Activated CD4-positive, alpha-beta T cell treated with anti-CD3 and anti-CD28 coated beads, Interleukin-2, amount 10 ng/mL, durations not matched to agents 24 days and 14 days (primary cell): ENCODE measurements around the gene HRH3. TPM values are rescaled to one million over a fixed set of nuclear protein-coding genes. Genes with fewer than 3 reads are reported as not detected.

Experiments used
- DNase-seq: peaks from one replicate; pipeline ENCODE4 v3.0.0; 2022
- H3K27ac Mint-ChIP-seq: one replicate; pipeline ENCODE4 v1.8.0; 2022; ENCODE audit warnings: mild to moderate bottlenecking, mixed read lengths
- H3K27me3 Mint-ChIP-seq: one replicate; pipeline ENCODE4 v1.8.0; 2022; ENCODE audit warnings: mixed read lengths
- H3K36me3 Mint-ChIP-seq: one replicate; pipeline ENCODE4 v1.8.0; 2022; ENCODE audit warnings: low read depth, mild to moderate bottlenecking, mixed read lengths
- H3K4me1 Mint-ChIP-seq: one replicate; pipeline ENCODE4 v1.8.0; 2021; ENCODE audit warnings: mixed read lengths
- H3K4me3 Mint-ChIP-seq: one replicate; pipeline ENCODE4 v1.8.0; 2022; ENCODE audit warnings: mild to moderate bottlenecking, moderate library complexity, mixed read lengths
- H3K9me3 Mint-ChIP-seq: one replicate; pipeline ENCODE4 v1.8.0; 2021; ENCODE audit warnings: mixed read lengths
- intact Hi-C: fragments of 100-400 bp; cut with micrococcal nuclease; formaldehyde crosslinking; loops from one replicate; pipeline ENCODE4 v1.15.1; 2023
- total RNA-seq: library from RNA; stranded (reverse); gene quantifications from 2 replicates; pipeline ENCODE4 v1.2.3, GENCODE V29; 2022

Gene HRH3
- total RNA-seq, 1 donor from 2014 or later, result not detected

DNA sequence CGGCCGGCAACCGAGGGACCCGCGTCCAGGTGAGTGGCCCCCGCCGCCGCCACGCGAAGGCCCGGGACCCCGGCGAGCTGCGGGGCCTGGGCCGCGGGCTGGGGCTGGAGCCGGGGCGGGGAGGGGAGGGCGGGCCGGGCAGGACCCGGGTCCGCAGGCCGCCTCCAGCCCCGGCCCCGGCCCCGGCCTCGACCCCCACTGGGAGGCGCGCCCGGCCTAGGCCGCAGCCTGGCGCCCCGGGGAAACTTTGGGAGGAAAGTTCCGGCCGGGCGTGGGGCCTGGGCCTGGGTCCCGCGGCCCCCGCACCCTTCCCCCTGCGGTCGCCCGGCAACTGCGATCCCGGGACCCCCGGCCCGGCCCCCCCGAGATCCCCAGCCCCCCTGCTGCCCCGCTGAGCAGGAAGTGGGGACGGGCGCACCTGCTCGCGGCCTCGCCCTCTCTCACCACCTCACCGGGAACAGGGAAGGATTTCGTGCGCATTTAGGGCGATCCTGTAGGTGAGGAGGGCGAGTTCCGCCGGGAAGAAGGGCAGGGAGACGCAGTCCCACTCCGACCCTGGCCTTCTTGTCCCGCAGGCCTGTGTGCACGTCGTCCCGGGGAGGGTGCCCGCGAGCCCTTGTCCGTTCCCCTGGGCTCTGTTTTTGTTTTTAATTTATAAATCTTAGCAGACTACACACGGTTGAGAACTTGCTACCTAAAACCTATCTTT, 18.6 kb upstream of the HRH3 start:
- Mint-ChIP-seq H3K27ac (peak overlapping the region; percentile 70), H3K27me3 (no peaks in the 10 kb centered on the region), H3K4me3 (peak overlapping the region; percentile 81), H3K36me3 (peaks cover 11% of the 10 kb centered on the region), H3K4me1 (peaks cover 26% of the 10 kb centered on the region), H3K9me3 (no peaks in the 10 kb centered on the region)
- peak; percentile 70 for DNase-seq
- intact Hi-C loops, result loop anchor here (1.0 to 5.0 kb wide), 5 partner anchors 55 to 554 kb away; partner anchors contain the start of genes ADRM1, LSM14B, MTG2 and PSMA7

DNA sequence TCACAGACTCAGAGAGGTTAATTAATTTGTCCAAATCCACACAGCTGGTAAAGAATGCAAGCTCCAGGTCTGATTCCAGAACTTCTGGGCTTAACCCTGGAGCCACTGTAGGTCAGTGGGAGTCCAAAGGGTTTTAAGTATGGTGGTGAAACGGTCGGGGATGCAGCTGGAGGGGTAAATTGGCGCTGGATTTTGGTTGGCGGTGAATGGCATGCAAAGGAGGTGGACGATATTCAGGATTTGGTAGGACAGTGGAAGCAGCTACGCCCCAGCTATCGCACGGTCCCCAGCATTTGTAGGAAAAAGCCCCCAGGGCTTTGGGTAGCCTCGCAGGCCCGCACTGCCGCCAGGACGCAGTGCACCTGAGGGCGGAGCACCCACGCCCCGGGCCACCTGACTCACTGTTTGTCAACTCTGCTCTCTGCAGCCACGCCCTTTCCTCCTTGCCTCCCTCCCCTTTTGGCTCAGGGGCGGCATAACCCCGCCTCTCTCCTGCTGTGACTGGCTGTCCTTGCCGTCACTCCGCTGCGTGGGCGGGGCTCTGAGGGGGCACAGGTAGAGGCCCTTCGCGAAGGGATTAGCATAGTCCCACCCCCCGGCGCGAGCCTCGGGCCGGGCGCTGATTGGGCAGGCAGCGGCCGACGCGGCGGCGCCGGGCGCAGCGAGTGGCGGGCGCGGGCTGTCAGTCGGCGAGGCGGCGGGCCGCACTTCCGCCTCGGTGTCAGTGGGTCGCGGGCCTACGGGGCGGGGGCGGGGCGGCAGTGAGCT, 17.9 kb upstream of the HRH3 start, which contains the start of gene OSBPL2:
TSS of gene OSBPL2 (plus strand) at position 721 of the 768 bp plus-strand sequence. CDS start 17,664 bp downstream, outside the sequence.
- DNase-seq, result peak; percentile 100
- no peaks in the 10 kb centered on the region for H3K27me3 Mint-ChIP-seq
- peak within 1 kb of the TSS; percentile 81 for H3K4me3 Mint-ChIP-seq
- peaks cover 26% of the 10 kb centered on the region for H3K4me1 Mint-ChIP-seq
- peak within 1 kb of the TSS; percentile 78 for H3K27ac Mint-ChIP-seq
- peaks cover 11% of the 10 kb centered on the region for H3K36me3 Mint-ChIP-seq
- no peaks in the 10 kb centered on the region for H3K9me3 Mint-ChIP-seq
- intact Hi-C loops, result loop anchor here (1.0 to 5.0 kb wide), 5 partner anchors 55 to 554 kb away; partner anchors contain the start of genes ADRM1, LSM14B, MTG2 and PSMA7

DNA sequence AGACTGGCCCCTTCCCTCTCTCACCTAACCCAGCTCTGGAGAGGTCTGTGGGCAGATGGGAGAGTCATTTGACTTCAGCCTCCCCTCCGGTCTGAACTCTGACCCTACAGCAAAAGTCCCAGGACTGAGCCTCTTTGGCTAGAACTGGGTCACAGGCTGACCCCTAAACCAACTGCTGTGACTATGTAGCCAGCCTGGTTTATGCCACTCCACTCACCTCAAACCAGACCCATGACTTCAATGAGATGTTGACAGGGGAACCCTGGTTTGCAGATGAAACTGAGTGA, 17.4 kb upstream of the HRH3 start:
- peaks cover 22% of the 10 kb centered on the region for H3K4me1 Mint-ChIP-seq
- H3K27me3 Mint-ChIP-seq, result no peaks in the 10 kb centered on the region
- no peak for DNase-seq
- peaks cover 7% of the 10 kb centered on the region for H3K36me3 Mint-ChIP-seq
- H3K9me3 Mint-ChIP-seq, result no peaks in the 10 kb centered on the region
- H3K27ac Mint-ChIP-seq, result no peak overlapping the region
- peak overlapping the region; percentile 78 for H3K4me3 Mint-ChIP-seq
- intact Hi-C loops, result loop anchor here (5.0 kb wide), 1 partner anchor 555 kb away; no protein-coding TSS in a partner anchor

DNA sequence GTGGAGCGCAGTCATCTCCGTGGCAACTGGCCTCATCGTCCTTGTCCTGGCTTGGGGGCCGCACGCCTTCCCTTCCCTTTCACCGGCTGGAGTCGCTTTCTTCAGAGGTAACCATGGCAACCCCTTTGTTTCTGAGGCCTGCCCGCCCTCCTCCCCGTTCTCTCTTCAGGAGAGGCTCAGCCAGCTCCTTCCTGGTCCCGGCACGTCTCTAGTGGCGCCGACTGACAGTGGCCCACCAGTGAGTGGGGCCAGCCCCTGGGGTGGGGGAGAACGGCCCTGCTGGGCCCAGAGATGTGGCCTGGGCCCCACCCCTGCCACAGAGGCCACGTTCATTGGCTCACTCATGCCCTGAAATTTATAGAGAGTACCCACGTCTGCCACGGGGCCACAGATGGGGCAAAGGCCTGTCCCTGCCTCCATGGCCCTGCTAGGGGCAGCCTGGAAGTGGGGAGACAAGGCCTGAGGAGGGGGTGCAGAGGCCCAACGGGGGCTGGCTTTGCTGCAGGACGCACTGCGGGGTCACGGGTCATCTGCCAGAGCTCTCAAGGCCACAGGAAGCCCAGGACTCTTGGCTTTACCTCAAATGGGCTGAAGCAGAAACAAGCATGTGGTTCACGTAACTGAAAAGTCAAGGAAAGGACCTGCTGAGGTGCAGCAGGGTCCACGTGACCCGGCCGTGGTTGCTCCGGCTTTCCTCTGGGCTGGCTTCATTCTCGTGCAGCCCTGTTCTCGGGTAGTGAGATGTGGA, 16.9 kb upstream of the HRH3 start:
- no peak for DNase-seq
- Mint-ChIP-seq H3K9me3 (no peaks in the 10 kb centered on the region), H3K4me1 (peaks cover 20% of the 10 kb centered on the region), H3K27me3 (no peaks in the 10 kb centered on the region), H3K4me3 (no peak overlapping the region), H3K27ac (no peak overlapping the region), H3K36me3 (peaks cover 7% of the 10 kb centered on the region)
- intact Hi-C loops, result loop anchor here (5.0 kb wide), 1 partner anchor 555 kb away; no protein-coding TSS in a partner anchor

DNA sequence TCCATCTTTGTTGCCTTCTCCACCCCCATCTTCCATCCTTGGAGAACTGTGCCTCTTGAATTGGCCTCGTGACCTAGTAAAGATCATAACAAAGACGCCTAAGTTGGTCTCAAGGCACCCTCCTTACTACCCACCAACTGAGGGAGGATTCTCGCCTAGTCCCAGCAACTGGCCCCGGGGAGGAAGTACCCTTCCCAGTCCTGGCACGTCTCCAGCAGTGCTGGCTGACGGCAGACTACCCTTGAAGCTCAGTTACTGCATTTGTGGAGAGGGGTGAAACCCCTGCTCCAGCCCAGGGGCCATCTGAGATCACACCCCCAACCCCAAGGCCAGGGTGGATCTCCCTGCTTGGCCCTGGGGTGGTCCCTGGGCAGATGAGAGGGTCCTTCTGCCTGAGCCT, 16.1 kb upstream of the HRH3 start:
- no peak overlapping the region for H3K27ac Mint-ChIP-seq
- intact Hi-C loops, result loop anchor here (5.0 kb wide), 1 partner anchor 556 kb away; no protein-coding TSS in a partner anchor
- no peak overlapping the region for H3K4me3 Mint-ChIP-seq
- H3K9me3 Mint-ChIP-seq, result no peaks in the 10 kb centered on the region
- H3K27me3 Mint-ChIP-seq, result no peaks in the 10 kb centered on the region
- peaks cover 15% of the 10 kb centered on the region for H3K4me1 Mint-ChIP-seq
- peaks cover 2% of the 10 kb centered on the region for H3K36me3 Mint-ChIP-seq
- DNase-seq, result no peak

DNA sequence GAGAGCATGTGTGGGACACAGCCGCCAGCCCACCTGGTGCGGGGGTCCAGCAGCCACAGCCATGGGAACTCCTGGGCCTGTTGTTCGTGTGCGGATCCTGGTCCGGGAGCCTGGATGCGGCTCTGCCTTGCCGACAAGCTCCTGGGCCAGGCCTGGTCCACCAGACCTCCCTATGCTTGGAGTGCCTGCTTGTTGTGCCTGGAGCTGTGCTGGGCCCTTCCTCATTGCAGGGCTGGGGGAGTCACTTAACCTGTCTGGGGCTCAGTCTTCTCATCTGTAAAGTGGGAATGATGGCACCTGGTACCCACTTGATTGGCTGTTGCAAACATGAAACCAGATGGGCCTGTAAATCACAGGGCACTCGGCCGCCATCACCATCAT, 15.7 kb upstream of the HRH3 start:
- no peaks in the 10 kb centered on the region for H3K9me3 Mint-ChIP-seq
- no peak overlapping the region for H3K27ac Mint-ChIP-seq
- DNase-seq, result no peak
- H3K4me3 Mint-ChIP-seq, result no peak overlapping the region
- H3K27me3 Mint-ChIP-seq, result no peaks in the 10 kb centered on the region
- intact Hi-C loops, result loop anchor here (5.0 kb wide), 1 partner anchor 557 kb away; no protein-coding TSS in a partner anchor
- H3K4me1 Mint-ChIP-seq, result peaks cover 15% of the 10 kb centered on the region
- H3K36me3 Mint-ChIP-seq, result peaks cover 2% of the 10 kb centered on the region

DNA sequence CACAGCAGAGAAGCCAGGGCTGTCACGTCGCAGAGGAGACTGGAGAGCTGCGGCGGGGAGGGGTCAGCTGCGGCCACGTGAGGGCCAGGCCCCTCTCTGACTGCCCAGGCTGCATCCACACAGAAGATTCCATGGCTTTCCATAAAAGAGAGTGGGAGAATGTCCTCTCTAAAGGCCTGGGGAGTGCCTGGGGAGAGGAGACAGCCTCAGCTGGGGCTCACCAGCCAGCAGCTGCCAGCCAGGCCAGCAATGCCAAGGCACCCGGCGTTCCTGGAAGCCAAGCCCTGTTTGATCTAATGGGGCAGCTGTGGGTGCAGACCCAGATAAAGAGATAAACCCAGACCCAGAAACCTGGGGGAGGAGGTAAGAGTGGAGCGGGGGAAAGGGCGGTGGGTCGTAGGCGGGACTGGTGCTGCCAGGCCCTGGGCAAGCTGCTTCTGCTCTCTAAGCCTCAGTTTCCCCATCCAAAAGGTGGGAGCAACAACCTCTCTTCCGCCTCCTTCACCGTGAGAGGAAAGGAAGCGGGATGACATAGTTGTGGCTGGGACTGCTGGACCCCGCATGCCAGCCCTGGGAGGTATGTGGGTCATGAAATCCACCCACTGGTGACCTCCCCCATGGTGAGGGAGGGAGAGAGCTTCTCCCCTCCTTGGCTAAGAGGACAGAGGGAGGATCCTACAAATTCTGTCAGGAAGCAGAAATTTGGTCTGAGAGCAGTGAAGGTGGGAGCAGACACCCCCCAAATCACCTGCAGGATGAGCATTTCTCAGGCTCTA, 15.1 kb upstream of the HRH3 start:
- Mint-ChIP-seq H3K36me3 (peaks cover 2% of the 10 kb centered on the region), H3K4me1 (peaks cover 13% of the 10 kb centered on the region), H3K27me3 (no peaks in the 10 kb centered on the region), H3K9me3 (no peaks in the 10 kb centered on the region), H3K27ac (no peak overlapping the region), H3K4me3 (no peak overlapping the region)
- intact Hi-C loops, result loop anchor here (5.0 kb wide), 1 partner anchor 557 kb away; no protein-coding TSS in a partner anchor
- DNase-seq, result no peak

DNA sequence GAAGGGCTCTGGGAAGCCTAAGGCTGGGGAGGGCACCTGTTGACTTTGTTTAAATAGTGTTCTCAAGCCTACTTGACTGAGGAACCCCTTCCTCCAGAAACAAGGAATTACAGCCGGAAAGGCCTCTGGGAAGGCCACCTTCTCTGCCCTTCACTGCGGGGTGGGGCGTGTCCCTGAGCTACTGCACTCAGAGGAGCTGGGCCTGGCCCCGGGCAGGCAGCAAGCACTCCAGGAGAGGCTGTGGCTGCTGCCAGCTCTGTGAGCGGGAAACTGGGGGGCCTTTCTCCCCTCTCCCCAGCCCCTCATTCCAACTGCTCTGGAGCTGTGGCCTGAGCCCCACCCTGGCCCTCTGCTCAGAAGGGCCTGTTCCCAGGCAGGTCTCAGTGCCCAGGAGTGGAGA, 14.3 kb upstream of the HRH3 start:
- no peaks in the 10 kb centered on the region for H3K36me3 Mint-ChIP-seq
- intact Hi-C loops, result no loop called here

DNA sequence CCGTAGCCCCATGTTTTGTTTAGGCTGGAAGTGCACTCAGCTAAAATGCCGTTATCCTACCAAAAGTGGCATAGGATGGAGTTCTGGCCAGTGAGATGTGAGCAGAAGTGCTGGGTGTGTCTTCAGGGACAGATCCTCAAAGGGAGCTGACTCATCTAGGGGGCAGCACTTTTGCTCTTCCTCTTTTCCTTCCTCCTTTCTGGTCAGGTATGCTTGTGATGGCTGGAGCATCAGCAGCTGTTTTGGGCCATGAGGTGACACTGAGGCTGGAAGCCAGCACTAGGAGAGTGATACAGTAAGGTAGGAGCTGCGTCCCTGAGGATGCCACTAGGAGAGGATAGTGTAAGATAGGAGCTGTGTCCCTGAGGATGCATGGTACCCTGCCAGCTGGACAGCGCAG, 13.6 kb upstream of the HRH3 start:
- intact Hi-C loops, result no loop called here
- peaks cover 4% of the 10 kb centered on the region for H3K4me1 Mint-ChIP-seq
- no peak overlapping the region for H3K27ac Mint-ChIP-seq
- H3K4me3 Mint-ChIP-seq, result no peak overlapping the region
- no peaks in the 10 kb centered on the region for H3K9me3 Mint-ChIP-seq
- no peaks in the 10 kb centered on the region for H3K36me3 Mint-ChIP-seq
- H3K27me3 Mint-ChIP-seq, result no peaks in the 10 kb centered on the region
- no peak for DNase-seq

More for the DNA sequence above, 14.3 kb upstream of the HRH3 start:
- no peak for DNase-seq
- H3K4me3 Mint-ChIP-seq, result no peak overlapping the region
- no peaks in the 10 kb centered on the region for H3K27me3 Mint-ChIP-seq
- H3K9me3 Mint-ChIP-seq, result no peaks in the 10 kb centered on the region
- no peak overlapping the region for H3K27ac Mint-ChIP-seq
- peaks cover 7% of the 10 kb centered on the region for H3K4me1 Mint-ChIP-seq

DNA sequence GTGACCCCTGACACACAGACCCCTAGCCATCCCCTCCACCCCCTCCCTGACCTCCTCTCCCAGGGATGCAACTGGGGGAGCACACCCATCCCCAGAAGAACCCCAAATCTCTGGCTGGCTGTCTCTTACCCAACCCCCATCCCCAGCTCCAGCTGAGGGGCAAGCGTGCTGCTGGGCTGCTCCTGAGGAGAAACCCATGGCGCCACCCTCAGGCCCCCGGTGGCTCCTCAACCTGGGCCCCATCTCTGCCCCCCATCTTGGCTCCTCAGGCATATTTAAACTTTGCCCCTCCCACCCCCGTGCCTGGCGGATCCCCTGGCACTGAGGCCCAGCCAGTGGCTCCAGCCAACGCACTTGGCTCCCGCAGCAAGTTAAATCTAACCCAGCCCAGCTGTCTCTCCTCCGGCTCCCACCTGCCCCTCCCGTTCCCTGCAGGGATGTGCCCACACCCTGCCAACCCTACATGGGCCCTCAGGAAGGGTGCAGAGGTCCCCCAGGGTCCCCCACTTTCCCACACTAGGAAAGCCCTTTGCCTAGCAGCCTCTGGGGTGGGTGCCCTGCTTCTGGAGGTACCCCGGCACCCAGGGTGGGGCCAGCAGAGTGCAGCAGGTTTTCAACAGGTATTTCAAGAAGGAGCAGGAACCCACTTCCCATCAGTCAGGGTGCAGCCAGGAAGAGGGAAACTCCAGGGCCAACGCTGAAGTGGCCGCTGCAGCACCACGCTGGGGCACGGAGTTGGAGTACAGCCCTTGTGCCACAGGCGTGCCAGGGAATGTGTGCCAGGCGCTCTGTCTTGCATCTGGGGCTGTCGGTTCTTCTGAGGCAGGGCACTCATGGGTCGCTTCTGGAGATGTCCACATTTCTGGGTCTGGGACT, 12.9 kb upstream of the HRH3 start:
- Mint-ChIP-seq H3K27ac (no peak overlapping the region), H3K27me3 (no peaks in the 10 kb centered on the region), H3K4me1 (peaks cover 4% of the 10 kb centered on the region), H3K4me3 (no peak overlapping the region), H3K36me3 (no peaks in the 10 kb centered on the region), H3K9me3 (no peaks in the 10 kb centered on the region)
- no peak for DNase-seq
- intact Hi-C loops, result no loop called here

DNA sequence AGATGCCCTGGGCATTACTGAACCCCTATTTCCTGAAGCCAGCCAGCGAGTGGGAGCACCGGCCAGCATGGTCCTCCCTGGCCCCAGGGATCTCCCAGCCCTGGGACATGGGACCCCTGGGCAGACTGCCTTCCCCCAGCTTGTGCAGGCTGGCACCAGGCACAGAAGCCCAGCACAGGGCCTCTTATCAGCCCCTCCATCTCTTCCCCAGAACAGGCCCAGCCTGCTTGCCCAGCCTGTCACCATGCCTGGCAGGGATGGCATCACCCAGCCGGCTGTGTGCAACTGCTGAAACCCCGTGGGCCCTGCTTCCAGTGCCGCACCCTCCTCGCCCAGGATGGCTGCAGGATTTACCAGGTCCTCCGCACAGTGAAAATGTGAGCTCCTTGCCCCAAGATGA, 12.1 kb upstream of the HRH3 start:
- H3K4me1 Mint-ChIP-seq, result no peaks in the 10 kb centered on the region
- H3K36me3 Mint-ChIP-seq, result no peaks in the 10 kb centered on the region
- no peak for DNase-seq
- no peak overlapping the region for H3K4me3 Mint-ChIP-seq
- intact Hi-C loops, result no loop called here
- no peak overlapping the region for H3K27ac Mint-ChIP-seq
- no peaks in the 10 kb centered on the region for H3K27me3 Mint-ChIP-seq
- no peaks in the 10 kb centered on the region for H3K9me3 Mint-ChIP-seq

DNA sequence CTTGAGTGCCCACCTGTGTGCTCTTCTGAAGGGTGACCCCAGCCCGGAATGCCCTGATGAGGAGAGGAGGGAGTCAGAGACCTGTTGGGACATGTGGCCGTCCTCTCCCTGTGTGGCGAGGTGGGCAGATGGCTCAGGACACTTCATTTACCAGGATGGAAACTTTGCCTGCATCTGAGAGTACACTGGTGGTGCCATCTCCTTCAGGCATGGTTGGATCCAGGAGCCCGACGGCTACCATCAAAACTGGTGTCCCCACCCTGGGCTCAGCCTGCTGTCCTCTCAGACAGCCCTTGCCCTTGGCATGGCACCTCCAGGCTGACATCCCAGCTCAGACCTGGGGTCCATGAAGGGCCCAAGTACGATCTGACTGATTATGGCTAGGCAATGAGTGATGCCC, 11.2 kb upstream of the HRH3 start:
- H3K9me3 Mint-ChIP-seq, result no peaks in the 10 kb centered on the region
- intact Hi-C loops, result no loop called here
- H3K4me3 Mint-ChIP-seq, result no peak overlapping the region
- H3K36me3 Mint-ChIP-seq, result no peaks in the 10 kb centered on the region
- no peaks in the 10 kb centered on the region for H3K4me1 Mint-ChIP-seq
- H3K27me3 Mint-ChIP-seq, result no peaks in the 10 kb centered on the region
- no peak overlapping the region for H3K27ac Mint-ChIP-seq
- no peak for DNase-seq
